Motor neuron (in vitro differentiated cells): ENCODE measurements around the gene C19orf25. TPM values are rescaled to one million over a fixed set of nuclear protein-coding genes. Genes with fewer than 3 reads are reported as not detected.

Experiments used
- ATAC-seq, 8 experiments: fragments of 200-7000 bp; cut with Tn5 transposase; replicated peaks in 6 of 8; 2 replicates each; pipeline ENCODE4 v1.8.0; 2021; ENCODE audit warnings: mild to moderate bottlenecking in 8 of 8, moderate library complexity in 8 of 8
- H3K27ac ChIP-seq, 2 donors: fragments of 250-450 bp; sonication (Bioruptor Pico); 2 replicates each; pipeline ENCODE4 v1.9.0; 2021; ENCODE audit warnings: antibody characterized with exemption in 2 of 2, mild to moderate bottlenecking in 2 of 2, moderate library complexity in 1 of 2
- H3K4me1 ChIP-seq, 2 donors: fragments of 250-450 bp; sonication (Bioruptor Pico); replicated peaks in 1 of 2; 2 replicates each; pipeline ENCODE4 v1.6.1; 2021; ENCODE audit warnings: antibody characterized with exemption in 2 of 2, mild to moderate bottlenecking in 2 of 2, moderate library complexity in 1 of 2
- H3K4me3 ChIP-seq, 5 donors: fragments of 250-450 bp; sonication (Bioruptor Pico); 2 replicates each; pipeline ENCODE4 v1.9.0; 2021; ENCODE audit warnings: antibody characterized with exemption in 5 of 5, mild to moderate bottlenecking in 5 of 5, moderate library complexity in 4 of 5
- WGBS, 10 experiments: fragments of 450-650 bp; shearing (Covaris generic); methylation state at CpG; one replicate each; pipeline ENCODE4 v1.0.0; 2022; 5-methylcytosine and 5-hydroxymethylcytosine counted together
- in situ Hi-C, 9 experiments: fragments of 400-800 bp; cut with MboI; loops; one replicate each; pipeline ENCODE4 v1.15.0; 2021; ENCODE audit warnings: low sequenced_read_pairs in 9 of 9, low pct_unique_long_range_greater_than_20kb in 2 of 9; ENCODE audit not compliant: unreplicated experiment in 9 of 9
- total RNA-seq, 8 experiments: library from RNA; unstranded; fragments of 300-600 nt; gene quantifications; 2 replicates each; pipeline versions ENCODE4 v1.2.3 to v1.2.4, GENCODE V29; 2022

C19orf25 gene
- total RNA-seq, 8 experiments from 2014 or later, result 27.2 to 34.3 (median 32.7) TPM

- Histone ChIP-seq H3K4me1 (peaks cover 18 to 26% of the 10 kb centered on the region in 2 donors), H3K27ac (no peak overlapping the region), H3K4me3 (no peak overlapping the region)
- in situ Hi-C loops, result no loop called here
- 30% methylated on average over 2 of the region's 43 CpGs; no CpG with 5 or more reads in 9 of the 10 experiments for WGBS, 10 experiments
- ATAC-seq, result no peak
These were observed 22.7 kb downstream of the C19orf25 start for GRCh38 chr19:1456121-1456900.

GRCh38 chr19:1455336-1456120 lies 23.5 kb downstream of the C19orf25 start:
- in situ Hi-C loops, result no loop called here
- peak; percentile 4 to 75 (median 44) for ATAC-seq
- peaks cover 22 to 33% of the 10 kb centered on the region in 2 donors for H3K4me1 ChIP-seq
- WGBS, 10 experiments, result 40 to 100% methylated on average over 1 of the region's 42 CpGs; no CpG with 5 or more reads in 8 of the 10 experiments
- H3K4me3 ChIP-seq, result no peak overlapping the region
- no peak overlapping the region for H3K27ac ChIP-seq

GRCh38 chr19:1455002-1455335 lies 24.0 kb downstream of the C19orf25 start:
- no peak for ATAC-seq
- Histone ChIP-seq H3K4me1 (peaks cover 22 to 35% of the 10 kb centered on the region in 2 donors), H3K4me3 (no peak overlapping the region), H3K27ac (no peak overlapping the region)
- in situ Hi-C loops, result no loop called here
- WGBS, 10 experiments, result 73 to 100% (median 80%) methylated on average over 1 to 7 of the region's 22 CpGs; no CpG with 5 or more reads in 7 of the 10 experiments

GRCh38 chr19:1453525-1454364 lies 25.3 kb downstream of the C19orf25 start:
- Histone ChIP-seq H3K4me1 (peaks cover 28 to 40% of the 10 kb centered on the region in 2 donors), H3K4me3 (peak overlapping the region in 3 of 5 donors; percentile 61 to 80 (median 65)), H3K27ac (peak overlapping the region; percentile 92 to 98)
- peak; percentile 4 to 42 (median 26) for ATAC-seq
- 0 to 80% (median 31%) methylated on average over 1 to 3 of the region's 33 CpGs; no CpG with 5 or more reads in 6 of the 10 experiments for WGBS, 10 experiments
- in situ Hi-C loops, result no loop called here

- in situ Hi-C loops, result no loop called here
- Histone ChIP-seq H3K27ac (peak overlapping the region; percentile 92 to 98), H3K4me1 (peaks cover 29 to 41% of the 10 kb centered on the region in 2 donors), H3K4me3 (peak overlapping the region; percentile 48 to 80 (median 65))
- no peak for ATAC-seq
- WGBS, 10 experiments, result 0 to 60% (median 20%) methylated on average over 1 to 4 of the region's 30 CpGs; no CpG with 5 or more reads in 6 of the 10 experiments
These were observed 26.1 kb downstream of the C19orf25 start for GRCh38 chr19:1452802-1453524.

GRCh38 chr19:1451916-1452801 lies 26.9 kb downstream of the C19orf25 start:
- peak overlapping the region; percentile 48 to 80 (median 65) for H3K4me3 ChIP-seq
- 29 to 40% methylated on average over 1 to 2 of the region's 39 CpGs; no CpG with 5 or more reads in 8 of the 10 experiments for WGBS, 10 experiments
- in situ Hi-C loops, result no loop called here
- peak in 5 of 8 experiments; percentile 31 to 58 (median 40) for ATAC-seq
- peaks cover 34 to 41% of the 10 kb centered on the region in 2 donors for H3K4me1 ChIP-seq
- H3K27ac ChIP-seq, result peak overlapping the region; percentile 92 to 98

GRCh38 chr19:1450735-1451731 lies 28.0 kb downstream of the C19orf25 start:
- in situ Hi-C loops, result no loop called here
- Histone ChIP-seq H3K4me1 (peaks cover 36 to 46% of the 10 kb centered on the region in 2 donors), H3K27ac (peak overlapping the region; percentile 92 to 98), H3K4me3 (peak overlapping the region; percentile 48 to 80 (median 65))
- WGBS, 10 experiments, result 0 to 77% (median 60%) methylated on average over 1 to 11 of the region's 22 CpGs; no CpG with 5 or more reads in 4 of the 10 experiments
- ATAC-seq, result no peak

GRCh38 chr19:1449467-1450442 lies 29.3 kb downstream of the C19orf25 start, which contains the start of gene APC2:
APC2 (plus strand) TSS chr19:1450121; CDS start chr19:1453002, 2,881 bp downstream.
- H3K27ac ChIP-seq, result peak within 1 kb of the TSS; percentile 92 to 98
- in situ Hi-C loops, result no loop called here
- peak; percentile 12 to 62 (median 52) for ATAC-seq

GRCh38 chr19:1447944-1448343 lies 31.1 kb downstream of the C19orf25 start:
- H3K27ac ChIP-seq, result no peak overlapping the region
- WGBS, 10 experiments, result 60 to 100% (median 87%) methylated on average over 1 to 4 of the region's 9 CpGs; no CpG with 5 or more reads in 5 of the 10 experiments
- in situ Hi-C loops, result no loop called here
- H3K4me3 ChIP-seq, result no peak overlapping the region
- no peak for ATAC-seq
- peaks cover 25 to 35% of the 10 kb centered on the region in 2 donors for H3K4me1 ChIP-seq

More at GRCh38 chr19:1449467-1450442, 29.3 kb downstream of the C19orf25 start, which contains the start of gene APC2:
- Histone ChIP-seq H3K4me1 (peaks cover 36 to 46% of the 10 kb centered on the region in 2 donors), H3K4me3 (peak within 1 kb of the TSS; percentile 48 to 80 (median 65))
- WGBS, 10 experiments, result 0 to 20% (median 3%) methylated on average over 1 to 8 of the region's 74 CpGs; no CpG with 5 or more reads in 4 of the 10 experiments
